CD8-positive, alpha-beta memory T cell (primary cell): Measurements from ENCODE around the gene OR8G1. TPM values are rescaled to one million over a fixed set of nuclear protein-coding genes. Genes with fewer than 3 reads are reported as not detected.

Experiments used
- CTCF ChIA-PET: fragments of 350-600 bp; sonication (Branson Sonifier 250); formaldehyde crosslinking; loops from one replicate; lab custom pipeline; 2021; ENCODE audit warnings: antibody characterized with exemption; lab: Charles Lee
- POLR2A ChIA-PET: fragments of 350-600 bp; sonication (Branson Sonifier 250); formaldehyde crosslinking; loops from one replicate; lab custom pipeline; 2021; ENCODE audit warnings: antibody characterized with exemption; lab: Charles Lee
- DNase-seq, 5 donors: peaks; one replicate each; pipeline versions ENCODE4 v3.0.0 to v3.0.0-alpha.2; 2020 to 2022; ENCODE audit warnings: mixed read lengths in 1 of 5
- H3K27ac ChIP-seq: one replicate; pipeline ENCODE4 v1.7.0; 2013; ENCODE audit warnings: low read depth, mild to moderate bottlenecking, low read length, moderate library complexity
- H3K27me3 ChIP-seq: 2 replicates; pipeline ENCODE4 v1.7.0; 2013; ENCODE audit warnings: low read length, mild to moderate bottlenecking; ENCODE audit not compliant: insufficient read depth, poor library complexity, severe bottlenecking
- H3K36me3 ChIP-seq: 2 replicates; pipeline ENCODE4 v1.7.0; 2013; ENCODE audit warnings: mild to moderate bottlenecking, low read length, moderate library complexity; ENCODE audit not compliant: insufficient read depth
- H3K4me1 ChIP-seq: 2 replicates; pipeline ENCODE4 v1.7.0; 2013; ENCODE audit warnings: mild to moderate bottlenecking, low read length, moderate library complexity; ENCODE audit not compliant: insufficient read depth
- H3K4me3 ChIP-seq: 2 replicates; pipeline ENCODE4 v1.7.0; 2013; ENCODE audit warnings: mild to moderate bottlenecking, low read length
- H3K9me3 ChIP-seq: 2 replicates; pipeline ENCODE4 v1.7.0; 2013; ENCODE audit warnings: mild to moderate bottlenecking, low read length
- H3K27ac Mint-ChIP-seq, 8 donors: one replicate each; pipeline ENCODE4 v1.8.0; 2020 to 2021; ENCODE audit warnings: mixed read lengths in 8 of 8, mild to moderate bottlenecking in 6 of 8, inconsistent platforms in 3 of 8, moderate library complexity in 3 of 8
- H3K27me3 Mint-ChIP-seq, 2 donors: one replicate each; pipeline ENCODE4 v1.8.0; 2020 to 2021; ENCODE audit warnings: mixed read lengths in 2 of 2, mild to moderate bottlenecking in 1 of 2, moderate library complexity in 1 of 2
- H3K36me3 Mint-ChIP-seq, 3 donors: one replicate each; pipeline ENCODE4 v1.8.0; 2020 to 2021; ENCODE audit warnings: mixed read lengths in 3 of 3, inconsistent platforms in 1 of 3, mild to moderate bottlenecking in 1 of 3
- H3K4me1 Mint-ChIP-seq, 3 donors: one replicate each; pipeline ENCODE4 v1.8.0; 2020 to 2021; ENCODE audit warnings: mixed read lengths in 3 of 3, inconsistent platforms in 1 of 3, mild to moderate bottlenecking in 1 of 3
- H3K4me3 Mint-ChIP-seq, 7 donors: one replicate each; pipeline ENCODE4 v1.8.0; 2020 to 2021; ENCODE audit warnings: mixed read lengths in 7 of 7, mild to moderate bottlenecking in 6 of 7, moderate library complexity in 4 of 7, inconsistent platforms in 2 of 7
- H3K9me3 Mint-ChIP-seq, 5 donors: one replicate each; pipeline ENCODE4 v1.8.0; 2020 to 2022; ENCODE audit warnings: mixed read lengths in 5 of 5, mild to moderate bottlenecking in 3 of 5, moderate library complexity in 2 of 5, inconsistent platforms in 1 of 5
- polyA plus RNA-seq: library from polyadenylated mRNA; unstranded; fragments of 300-500 nt; fragmentation: Illumina TruSeq; gene quantifications from one replicate; pipeline ENCODE4 v1.2.3, GENCODE V29; 2021
- total RNA-seq, 2 experiments: library from RNA; stranded (reverse); gene quantifications; one replicate each; pipeline ENCODE4 v1.2.3, GENCODE V29; 2021

OR8G1 gene
- total and polyA plus RNA-seq, 3 experiments from 2014 or later, result not detected

DNA sequence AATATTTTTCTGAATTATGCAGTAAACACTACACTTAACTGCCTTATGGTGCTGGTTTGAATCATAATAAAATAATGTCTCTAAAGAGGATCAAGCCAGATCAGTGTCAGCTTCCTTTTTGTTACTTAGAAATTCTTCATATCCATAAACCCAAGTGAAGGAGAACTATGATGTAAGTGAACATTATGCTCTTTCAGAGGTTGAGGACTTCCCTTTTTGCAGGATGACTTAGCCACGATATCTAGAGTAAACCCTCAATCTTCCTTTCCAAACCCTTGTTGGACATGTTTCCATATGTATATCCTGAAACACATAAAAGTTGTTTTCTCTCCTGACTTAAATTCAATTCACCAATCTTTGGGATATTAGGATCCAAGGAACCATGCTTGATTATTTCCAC lies 53.8 kb downstream of the OR8G1 start:
- Mint-ChIP-seq H3K27me3 (peaks cover 0 to under 1% of the 10 kb centered on the region in 2 donors), H3K4me3 (no peak overlapping the region), H3K36me3 (no peaks in the 10 kb centered on the region), H3K4me1 (no peaks in the 10 kb centered on the region), H3K27ac (no peak overlapping the region), H3K9me3 (peaks cover 2 to 11% (median 5%) of the 10 kb centered on the region in 5 donors)
- ChIA-PET POLR2A (no interaction called here), CTCF (no interaction called here)
- H3K4me1 ChIP-seq, result no peaks in the 10 kb centered on the region
- DNase-seq, result no peak
- H3K27me3 ChIP-seq, result no peaks in the 10 kb centered on the region
- H3K4me3 ChIP-seq, result no peak overlapping the region
- H3K27ac ChIP-seq, result no peak overlapping the region
- H3K9me3 ChIP-seq, result no peaks in the 10 kb centered on the region
- no peaks in the 10 kb centered on the region for H3K36me3 ChIP-seq

GRCh38 chr11:124296016-124296415 lies 55.1 kb downstream of the OR8G1 start:
- no peaks in the 10 kb centered on the region for H3K4me1 Mint-ChIP-seq
- no peaks in the 10 kb centered on the region for H3K27me3 ChIP-seq
- H3K4me3 ChIP-seq, result no peak overlapping the region
- no peak overlapping the region for H3K27ac Mint-ChIP-seq
- no peaks in the 10 kb centered on the region for H3K4me1 ChIP-seq
- H3K4me3 Mint-ChIP-seq, result no peak overlapping the region
- DNase-seq, result no peak
- CTCF ChIA-PET, result no interaction called here
- H3K36me3 ChIP-seq, result no peaks in the 10 kb centered on the region
- POLR2A ChIA-PET, result no interaction called here
- H3K27me3 Mint-ChIP-seq, result no peaks in the 10 kb centered on the region
- H3K27ac ChIP-seq, result no peak overlapping the region
- no peaks in the 10 kb centered on the region for H3K9me3 ChIP-seq
- peaks cover 0 to 11% (median 5%) of the 10 kb centered on the region in 5 donors for H3K9me3 Mint-ChIP-seq
- no peaks in the 10 kb centered on the region for H3K36me3 Mint-ChIP-seq

GRCh38 chr11:124297921-124298320 lies 57.0 kb downstream of the OR8G1 start:
- no peak overlapping the region for H3K27ac ChIP-seq
- Mint-ChIP-seq H3K4me3 (no peak overlapping the region), H3K4me1 (no peaks in the 10 kb centered on the region), H3K27me3 (no peaks in the 10 kb centered on the region), H3K27ac (no peak overlapping the region), H3K36me3 (no peaks in the 10 kb centered on the region), H3K9me3 (peaks cover 0 to 5% (median 0%) of the 10 kb centered on the region in 5 donors)
- ChIA-PET POLR2A (no interaction called here), CTCF (no interaction called here)
- H3K27me3 ChIP-seq, result no peaks in the 10 kb centered on the region
- H3K4me3 ChIP-seq, result no peak overlapping the region
- H3K4me1 ChIP-seq, result no peaks in the 10 kb centered on the region
- no peaks in the 10 kb centered on the region for H3K9me3 ChIP-seq
- no peaks in the 10 kb centered on the region for H3K36me3 ChIP-seq
- no peak for DNase-seq

DNA sequence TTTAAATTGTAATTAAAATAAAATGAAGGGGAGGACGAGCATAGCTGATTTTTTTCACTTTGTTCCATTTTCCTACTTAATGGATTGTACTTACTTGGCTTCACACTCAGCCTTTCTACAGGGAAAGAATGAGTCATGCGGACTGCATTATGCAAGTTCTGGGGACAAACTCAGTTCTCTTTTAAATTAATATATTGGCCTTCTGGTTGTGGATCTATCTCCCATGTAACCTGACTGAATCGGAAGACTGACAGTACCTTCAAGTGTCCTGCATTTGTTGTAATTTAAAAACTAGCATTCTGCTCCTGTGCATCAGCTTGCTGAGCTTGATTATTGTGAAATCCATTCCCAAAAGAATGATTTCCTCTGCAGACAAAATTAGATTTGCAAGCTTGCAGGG lies 60.7 kb downstream of the OR8G1 start:
- ChIA-PET CTCF (no interaction called here), POLR2A (no interaction called here)
- H3K36me3 ChIP-seq, result no peaks in the 10 kb centered on the region
- no peaks in the 10 kb centered on the region for H3K4me1 ChIP-seq
- Mint-ChIP-seq H3K9me3 (peaks cover 0 to 5% (median 0%) of the 10 kb centered on the region in 5 donors), H3K4me3 (no peak overlapping the region), H3K27me3 (no peaks in the 10 kb centered on the region), H3K4me1 (no peaks in the 10 kb centered on the region), H3K36me3 (no peaks in the 10 kb centered on the region), H3K27ac (no peak overlapping the region)
- no peaks in the 10 kb centered on the region for H3K9me3 ChIP-seq
- DNase-seq, result no peak
- H3K4me3 ChIP-seq, result no peak overlapping the region
- no peak overlapping the region for H3K27ac ChIP-seq
- H3K27me3 ChIP-seq, result no peaks in the 10 kb centered on the region

DNA sequence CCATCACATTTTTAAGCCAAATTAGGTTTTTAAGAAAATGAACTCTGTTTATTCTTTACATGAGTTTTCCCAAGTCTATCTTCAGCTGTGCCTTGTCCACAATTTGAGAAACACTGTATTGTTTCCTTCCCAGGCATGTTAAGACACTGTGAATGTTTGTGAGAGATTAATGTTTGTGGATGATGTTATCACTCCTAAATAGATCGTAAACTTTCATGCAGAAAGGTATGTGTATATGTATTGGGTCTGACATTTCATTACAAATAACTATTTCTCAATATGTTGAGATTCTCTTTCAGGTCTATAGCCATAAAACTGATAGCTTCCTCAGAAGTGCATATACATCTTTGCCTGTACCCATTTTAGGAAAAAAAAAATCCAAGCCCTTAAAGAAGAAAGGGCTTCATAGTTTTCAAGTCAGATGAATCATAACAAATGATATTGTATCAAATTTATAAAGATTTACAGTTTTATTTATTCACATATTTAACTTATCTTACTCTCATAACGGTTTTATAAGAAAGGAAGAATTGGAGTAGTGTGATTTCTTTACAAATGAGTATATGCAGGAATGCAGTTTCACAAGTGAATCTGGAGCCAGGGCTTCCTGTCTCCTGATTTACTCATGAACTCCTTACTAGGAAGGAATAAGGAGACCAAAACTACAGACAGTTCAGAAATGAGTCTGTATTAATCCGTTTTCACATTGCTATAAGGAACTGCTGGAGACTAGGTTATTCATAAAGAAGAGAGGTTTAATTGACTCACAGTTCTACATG lies 61.6 kb downstream of the OR8G1 start:
- no peaks in the 10 kb centered on the region for H3K4me1 Mint-ChIP-seq
- H3K36me3 Mint-ChIP-seq, result no peaks in the 10 kb centered on the region
- H3K36me3 ChIP-seq, result no peaks in the 10 kb centered on the region
- CTCF ChIA-PET, result no interaction called here
- POLR2A ChIA-PET, result no interaction called here
- H3K27me3 ChIP-seq, result no peaks in the 10 kb centered on the region
- no peak overlapping the region for H3K4me3 ChIP-seq
- no peak overlapping the region for H3K27ac Mint-ChIP-seq
- no peaks in the 10 kb centered on the region for H3K27me3 Mint-ChIP-seq
- H3K4me1 ChIP-seq, result no peaks in the 10 kb centered on the region
- H3K27ac ChIP-seq, result no peak overlapping the region
- H3K4me3 Mint-ChIP-seq, result no peak overlapping the region
- no peak for DNase-seq
- no peaks in the 10 kb centered on the region for H3K9me3 ChIP-seq
- peaks cover 0 to 5% (median 0%) of the 10 kb centered on the region in 5 donors for H3K9me3 Mint-ChIP-seq

Other genes starting within 250 kb of the OR8G1 start
- not detected for gene OR10G6, start 245.9 kb upstream of the OR8G1 start, total RNA-seq
- not detected for gene OR10G6, start 245.9 kb upstream of the OR8G1 start, polyA plus RNA-seq
- not detected for gene OR10G4, start 228.1 kb upstream of the OR8G1 start, total RNA-seq
- not detected for gene OR10G4, start 228.1 kb upstream of the OR8G1 start, polyA plus RNA-seq
- not detected for gene OR10G9, start 218.1 kb upstream of the OR8G1 start, total RNA-seq
- not detected for gene OR10G9, start 218.1 kb upstream of the OR8G1 start, polyA plus RNA-seq
- gene OR10G8, start 214.3 kb upstream of the OR8G1 start, total RNA-seq, result not detected
- not detected for gene OR10G8, start 214.3 kb upstream of the OR8G1 start, polyA plus RNA-seq
- not detected for gene OR10G7, start 199.8 kb upstream of the OR8G1 start, total RNA-seq
- gene OR10G7, start 199.8 kb upstream of the OR8G1 start, polyA plus RNA-seq, result not detected
- gene VWA5A, start 125.6 kb upstream of the OR8G1 start, total RNA-seq, result 1 to 10 TPM; 2.9 to 3.3 TPM
- gene VWA5A, start 125.6 kb upstream of the OR8G1 start, polyA plus RNA-seq, result 5.3 TPM
- not detected for gene OR10D3, start 57.8 kb upstream of the OR8G1 start, total RNA-seq
- gene OR10D3, start 57.8 kb upstream of the OR8G1 start, polyA plus RNA-seq, result not detected
- not detected for gene OR8G5, start 15.3 kb downstream of the OR8G1 start, total RNA-seq
- gene OR8G5, start 15.3 kb downstream of the OR8G1 start, polyA plus RNA-seq, result not detected
- gene OR8D1, start 72.9 kb downstream of the OR8G1 start, total RNA-seq, result not detected
- gene OR8D1, start 72.9 kb downstream of the OR8G1 start, polyA plus RNA-seq, result not detected
- gene OR8D2, start 79.1 kb downstream of the OR8G1 start, total RNA-seq, result not detected
- not detected for gene OR8D2, start 79.1 kb downstream of the OR8G1 start, polyA plus RNA-seq
- gene OR8B2, start 143.4 kb downstream of the OR8G1 start, total RNA-seq, result not detected
- not detected for gene OR8B2, start 143.4 kb downstream of the OR8G1 start, polyA plus RNA-seq
- not detected for gene OR8B3, start 157.9 kb downstream of the OR8G1 start, total RNA-seq
- gene OR8B3, start 157.9 kb downstream of the OR8G1 start, polyA plus RNA-seq, result not detected
- not detected for gene OR8B4, start 183.8 kb downstream of the OR8G1 start, total RNA-seq
- not detected for gene OR8B4, start 183.8 kb downstream of the OR8G1 start, polyA plus RNA-seq
- not detected for gene OR8B8, start 204.6 kb downstream of the OR8G1 start, total RNA-seq
- not detected for gene OR8B8, start 204.6 kb downstream of the OR8G1 start, polyA plus RNA-seq